Hepatocyte (in vitro differentiated cells): ENCODE results near the gene HLTF.

Source experiments
- EZH2 ChIP-seq: fragments of 200-600 bp; sonication (generic); IDR thresholded peaks from 2 replicates; pipeline ENCODE4 v1.6.1; 2016; ENCODE audit warnings: antibody characterized with exemption, mild to moderate bottlenecking, borderline replicate concordance
- EZH2phosphoT487 ChIP-seq: fragments of 200-600 bp; sonication (generic); IDR thresholded peaks from one replicate; pipeline ENCODE4 v1.6.1; 2018; ENCODE audit warnings: antibody characterized with exemption, mild to moderate bottlenecking, low read depth, moderate library complexity; ENCODE audit not compliant: unreplicated experiment, severe bottlenecking
- TF ChIP-seq, protein P1 (sequence below): fragments of 200-600 bp; sonication (generic); IDR thresholded peaks from 2 replicates; pipeline ENCODE4 v1.5.1; 2016; ENCODE audit warnings: antibody characterized with exemption, mild to moderate bottlenecking; ENCODE audit not compliant: poor library complexity

DNA sequence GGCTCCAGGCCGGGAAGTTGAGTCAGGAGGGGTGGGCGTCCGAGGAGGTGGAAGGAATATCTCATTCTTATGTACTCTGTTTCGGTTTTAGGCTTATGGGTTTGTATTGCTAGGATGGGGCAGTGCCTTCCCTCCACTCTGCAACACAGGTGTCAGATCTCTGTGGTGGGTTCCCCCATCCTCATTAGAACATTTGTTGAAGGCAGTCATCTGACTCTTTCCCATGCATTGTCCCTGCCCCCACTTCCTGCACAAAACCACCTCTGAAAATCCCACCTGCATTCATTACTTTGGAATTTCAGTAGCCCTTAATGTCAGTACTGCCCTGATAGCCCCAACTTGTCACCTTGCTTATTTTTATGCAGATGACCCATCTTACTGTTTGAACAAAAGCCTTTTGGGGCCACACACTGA, 65.5 kb downstream of the HLTF start:
- TF ChIP-seq, protein P1, sequence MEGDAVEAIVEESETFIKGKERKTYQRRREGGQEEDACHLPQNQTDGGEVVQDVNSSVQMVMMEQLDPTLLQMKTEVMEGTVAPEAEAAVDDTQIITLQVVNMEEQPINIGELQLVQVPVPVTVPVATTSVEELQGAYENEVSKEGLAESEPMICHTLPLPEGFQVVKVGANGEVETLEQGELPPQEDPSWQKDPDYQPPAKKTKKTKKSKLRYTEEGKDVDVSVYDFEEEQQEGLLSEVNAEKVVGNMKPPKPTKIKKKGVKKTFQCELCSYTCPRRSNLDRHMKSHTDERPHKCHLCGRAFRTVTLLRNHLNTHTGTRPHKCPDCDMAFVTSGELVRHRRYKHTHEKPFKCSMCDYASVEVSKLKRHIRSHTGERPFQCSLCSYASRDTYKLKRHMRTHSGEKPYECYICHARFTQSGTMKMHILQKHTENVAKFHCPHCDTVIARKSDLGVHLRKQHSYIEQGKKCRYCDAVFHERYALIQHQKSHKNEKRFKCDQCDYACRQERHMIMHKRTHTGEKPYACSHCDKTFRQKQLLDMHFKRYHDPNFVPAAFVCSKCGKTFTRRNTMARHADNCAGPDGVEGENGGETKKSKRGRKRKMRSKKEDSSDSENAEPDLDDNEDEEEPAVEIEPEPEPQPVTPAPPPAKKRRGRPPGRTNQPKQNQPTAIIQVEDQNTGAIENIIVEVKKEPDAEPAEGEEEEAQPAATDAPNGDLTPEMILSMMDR: no peak
- TF ChIP-seq EZH2 (no peak), EZH2phosphoT487 (no peak)
